GM23248 (cell line): ENCODE measurements around the gene PLPP7. TPM values are rescaled to one million over a fixed set of nuclear protein-coding genes. Genes with fewer than 3 reads are reported as not detected.

Experiments used
- DNase-seq: peaks from one replicate; pipeline ENCODE4 v3.0.0-alpha.2; 2015
- H2AFZ ChIP-seq: fragments of 200-600 bp; sonication (generic); 2 replicates; pipeline ENCODE4 v1.6.1; 2016; ENCODE audit warnings: antibody characterized with exemption
- H3F3A ChIP-seq: fragments of 200-600 bp; sonication (generic); 2 replicates; pipeline ENCODE4 v1.6.1; 2016; ENCODE audit warnings: mild to moderate bottlenecking, antibody characterized with exemption, mixed run types; ENCODE audit not compliant: insufficient read depth
- H3K27ac ChIP-seq: fragments of 200-600 bp; sonication (generic); 2 replicates; pipeline ENCODE4 v1.5.1; 2016; ENCODE audit warnings: mild to moderate bottlenecking
- H3K27me3 ChIP-seq: fragments of 200-600 bp; sonication (generic); replicated peaks from 2 replicates; pipeline ENCODE4 v1.6.1; 2016; ENCODE audit warnings: mild to moderate bottlenecking; ENCODE audit not compliant: insufficient read depth
- H3K36me3 ChIP-seq: fragments of 200-600 bp; sonication (generic); 2 replicates; pipeline ENCODE4 v1.6.1; 2016; ENCODE audit warnings: low read depth, mild to moderate bottlenecking
- H3K4me1 ChIP-seq: fragments of 200-600 bp; sonication (generic); 2 replicates; pipeline ENCODE4 v1.6.1; 2016; ENCODE audit warnings: mild to moderate bottlenecking; ENCODE audit not compliant: insufficient read depth
- H3K4me2 ChIP-seq: fragments of 200-600 bp; sonication (generic); one replicate; pipeline ENCODE4 v1.6.1; 2016; ENCODE audit warnings: mild to moderate bottlenecking; ENCODE audit not compliant: unreplicated experiment
- H3K4me3 ChIP-seq: fragments of 200-600 bp; sonication (generic); 2 replicates; pipeline ENCODE4 v1.5.1; 2016; ENCODE audit warnings: mild to moderate bottlenecking
- H3K79me2 ChIP-seq: fragments of 200-600 bp; sonication (generic); 2 replicates; pipeline ENCODE4 v1.6.1; 2016; ENCODE audit warnings: mild to moderate bottlenecking; ENCODE audit not compliant: insufficient read depth
- H3K9ac ChIP-seq: fragments of 200-600 bp; sonication (generic); 2 replicates; pipeline ENCODE4 v1.6.1; 2016; ENCODE audit warnings: mild to moderate bottlenecking
- H3K9me2 ChIP-seq: fragments of 200-600 bp; sonication (generic); 2 replicates; pipeline ENCODE4 v1.6.1; 2016; ENCODE audit warnings: mixed run types, mild to moderate bottlenecking, moderate library complexity; ENCODE audit not compliant: insufficient read depth
- H3K9me3 ChIP-seq: fragments of 200-600 bp; sonication (generic); one replicate; pipeline ENCODE4 v1.6.1; 2017; ENCODE audit warnings: low read depth
- H4K20me1 ChIP-seq: fragments of 200-600 bp; sonication (generic); 2 replicates; pipeline ENCODE4 v1.6.0; 2016; ENCODE audit not compliant: insufficient read depth
- EZH2 ChIP-seq: fragments of 200-600 bp; sonication (generic); IDR thresholded peaks from 2 replicates; pipeline ENCODE4 v1.6.1; 2018; ENCODE audit warnings: antibody characterized with exemption, mild to moderate bottlenecking; ENCODE audit not compliant: insufficient read depth, poor library complexity, severe bottlenecking
- EZH2phosphoT487 ChIP-seq: fragments of 200-600 bp; sonication (generic); IDR thresholded peaks from 2 replicates; pipeline ENCODE4 v1.6.1; 2018; ENCODE audit warnings: antibody characterized with exemption, moderate library complexity, mild to moderate bottlenecking, low read depth; ENCODE audit not compliant: insufficient read depth
- WGBS, 2 experiments: methylation state at CpG; one replicate each; pipeline ENCODE4 v1.1.6; 2015 to 2017; ENCODE audit warnings: low lambda C conversion rate in 2 of 2, low coverage in 1 of 2; ENCODE audit errors: missing lambda C conversion rate in 2 of 2; 5-methylcytosine and 5-hydroxymethylcytosine counted together
- in situ Hi-C: fragments of 300-500 bp; cut with MboI; formaldehyde crosslinking; loops from 2 replicates; pipeline ENCODE4 v1.15.0; 2020
- polyA plus RNA-seq: library from polyadenylated mRNA; unstranded; fragments of >200 nt; fragmentation: Nextera tagmentation; extraction: Ambion mirVana; gene quantifications from 2 replicates; pipeline ENCODE4 v1.2.1, GENCODE V29; 2016
- total RNA-seq: library from RNA; depleted of rRNA; stranded (reverse); fragments of >200 nt; shearing (Covaris generic); gene quantifications from 2 replicates; pipeline ENCODE4 v1.2.3, GENCODE V29; 2014

The PLPP7 gene
- total and polyA plus RNA-seq, 2 experiments from 2014 or later, result 0.32 to 0.65 TPM

GRCh38 chr9:131279863-131280570 lies 9.5 kb upstream of the PLPP7 start:
- in situ Hi-C loops, result no loop called here
- H3K27me3 ChIP-seq, result peaks cover 30% of the 10 kb centered on the region
- 38 to 42% methylated on average over 19 of the region's 19 CpGs for WGBS, 2 experiments

GRCh38 chr9:131280660-131281059 lies 8.9 kb upstream of the PLPP7 start:
- in situ Hi-C loops, result no loop called here
- Histone ChIP-seq H3F3A (no peaks in the 10 kb centered on the region), H3K36me3 (no peaks in the 10 kb centered on the region), H3K4me2 (no peak overlapping the region), H3K4me1 (no peaks in the 10 kb centered on the region), H3K9me2 (no peaks in the 10 kb centered on the region), H3K27ac (no peak overlapping the region), H3K9me3 (no peaks in the 10 kb centered on the region), H3K79me2 (no peaks in the 10 kb centered on the region), H3K4me3 (no peak overlapping the region), H3K9ac (no peak overlapping the region), H4K20me1 (no peaks in the 10 kb centered on the region), H2AFZ (no peak overlapping the region), H3K27me3 (peaks cover 30% of the 10 kb centered on the region)
- no peak for DNase-seq
- no peak for TF ChIP-seq EZH2
- WGBS, 2 experiments, result 58 to 63% methylated on average over 3 of the region's 3 CpGs

More at GRCh38 chr9:131279863-131280570, 9.5 kb upstream of the PLPP7 start:
- H3K4me2 ChIP-seq, result no peak overlapping the region
- H3K9me3 ChIP-seq, result no peaks in the 10 kb centered on the region
- H3K79me2 ChIP-seq, result no peaks in the 10 kb centered on the region
- no peaks in the 10 kb centered on the region for H3K4me1 ChIP-seq
- no peak overlapping the region for H3K27ac ChIP-seq
- no peak for TF ChIP-seq EZH2
- TF ChIP-seq EZH2phosphoT487, result no peak
- no peak overlapping the region for H3K4me3 ChIP-seq
- DNase-seq, result peak; percentile 40
- H4K20me1 ChIP-seq, result no peaks in the 10 kb centered on the region
- H3K9ac ChIP-seq, result no peak overlapping the region
- no peak overlapping the region; the same call in 1 of the 2 replicates for H2AFZ ChIP-seq
- H3K9me2 ChIP-seq, result no peaks in the 10 kb centered on the region
- no peaks in the 10 kb centered on the region for H3F3A ChIP-seq
- no peaks in the 10 kb centered on the region for H3K36me3 ChIP-seq

GRCh38 chr9:131281119-131281965 lies 8.2 kb upstream of the PLPP7 start:
- TF ChIP-seq EZH2phosphoT487 (no peak), EZH2 (no peak)
- Histone ChIP-seq H3K4me2 (no peak overlapping the region), H3K4me3 (no peak overlapping the region), H3K27me3 (peaks cover 30% of the 10 kb centered on the region), H3K9ac (no peak overlapping the region), H3K4me1 (no peaks in the 10 kb centered on the region), H3F3A (no peaks in the 10 kb centered on the region), H2AFZ (no peak overlapping the region), H3K79me2 (no peaks in the 10 kb centered on the region), H4K20me1 (no peaks in the 10 kb centered on the region), H3K36me3 (no peaks in the 10 kb centered on the region), H3K27ac (no peak overlapping the region), H3K9me2 (no peaks in the 10 kb centered on the region), H3K9me3 (no peaks in the 10 kb centered on the region)
- in situ Hi-C loops, result no loop called here
- no peak for DNase-seq
- 63 to 64% methylated on average over 17 of the region's 17 CpGs for WGBS, 2 experiments

- DNase-seq, result no peak
- Histone ChIP-seq H4K20me1 (no peaks in the 10 kb centered on the region), H2AFZ (no peak overlapping the region), H3K9me2 (no peaks in the 10 kb centered on the region), H3K27ac (no peak overlapping the region), H3K9ac (no peak overlapping the region), H3K4me3 (no peak overlapping the region), H3K36me3 (no peaks in the 10 kb centered on the region), H3K79me2 (no peaks in the 10 kb centered on the region), H3K4me2 (no peak overlapping the region), H3F3A (no peaks in the 10 kb centered on the region), H3K27me3 (peaks cover 30% of the 10 kb centered on the region), H3K9me3 (no peaks in the 10 kb centered on the region), H3K4me1 (no peaks in the 10 kb centered on the region)
- in situ Hi-C loops, result no loop called here
- 36 to 39% methylated on average over 4 of the region's 4 CpGs for WGBS, 2 experiments
- TF ChIP-seq EZH2phosphoT487 (no peak), EZH2 (peak; percentile 11)
Measured at GRCh38 chr9:131282175-131282574, 7.3 kb upstream of the PLPP7 start.
